K562 (cell line): ENCODE data around the gene ZDHHC24. TPM values are rescaled to one million over a fixed set of nuclear protein-coding genes. Genes with fewer than 3 reads are reported as not detected.

Source experiments
- BDP1 ChIP-seq: IDR thresholded peaks from 3 replicates; pipeline ENCODE4 v1.6.1; 2011; ENCODE audit not compliant: insufficient read length, insufficient read depth
- CEBPG ChIP-seq, 3 experiments: fragments of 200-800 bp in 1 of 3; sonication (Bioruptor generic) in 1 of 3; sonication (generic) in 1 of 3; formaldehyde crosslinking in 1 of 3; IDR thresholded peaks in 2 of 3; conservative IDR thresholded peaks in 1 of 3; 2 replicates each; pipeline versions ENCODE4 v1.6.1 to v1.8.0; 2016 to 2022; ENCODE audit warnings: missing compliant biosample characterization in 2 of 3, missing genetic modification characterization in 2 of 3, mild to moderate bottlenecking in 1 of 3, missing genetic modification reagents in 1 of 3
- CTBP1 ChIP-seq: fragments of 450-650 bp; IDR thresholded peaks from 2 replicates; pipeline ENCODE4 v1.6.1; 2016; ENCODE audit warnings: borderline replicate concordance
- CTCF ChIP-seq, 3 experiments: IDR thresholded peaks in 2 of 3; conservative IDR thresholded peaks in 1 of 3; 2 replicates each; pipeline ENCODE4 v1.5.1; 2011 to 2012; ENCODE audit warnings: low read length in 3 of 3, mild to moderate bottlenecking in 3 of 3, control low read depth in 2 of 3, improper control_type of control experiment in 1 of 3, inconsistent platforms in 1 of 3, low read depth in 1 of 3, mixed read lengths in 1 of 3, moderate library complexity in 1 of 3; ENCODE audit not compliant: insufficient read depth in 2 of 3
- ELK1 ChIP-seq: sonication (generic); formaldehyde crosslinking; IDR thresholded peaks from 2 replicates; pipeline ENCODE4 v1.8.1; 2022; ENCODE audit warnings: missing genetic modification reagents
- FOS ChIP-seq: IDR thresholded peaks from 3 replicates; pipeline ENCODE4 v1.6.1; 2011; ENCODE audit not compliant: insufficient read length; ENCODE audit errors: extremely low read depth
- FOXP1 ChIP-seq: sonication (generic); formaldehyde crosslinking; IDR thresholded peaks from 2 replicates; pipeline ENCODE4 v1.8.0; 2022; ENCODE audit warnings: mild to moderate bottlenecking, missing genetic modification reagents
- GATAD2A ChIP-seq: fragments of 450-650 bp; IDR thresholded peaks from 2 replicates; pipeline ENCODE4 v1.6.1; 2017
- MCM3 ChIP-seq: fragments of 450-650 bp; IDR thresholded peaks from 2 replicates; pipeline ENCODE4 v1.6.1; 2016
- MEF2A ChIP-seq: IDR thresholded peaks from 2 replicates; pipeline ENCODE4 v1.6.1; 2011; ENCODE audit warnings: low read depth, mild to moderate bottlenecking, low read length, moderate library complexity; ENCODE audit not compliant: control insufficient read depth
- POLR2G ChIP-seq: fragments of 200-400 bp; formaldehyde crosslinking; IDR thresholded peaks from 2 replicates; pipeline ENCODE4 v1.6.1; 2017; ENCODE audit warnings: low read depth, mild to moderate bottlenecking, antibody characterized with exemption, low read length, moderate library complexity
- RAD21 ChIP-seq, 2 experiments: fragments of 250-450 bp in 1 of 2; fragments of 450-650 bp in 1 of 2; sonication (Bioruptor Pico) in 1 of 2; formaldehyde crosslinking in 1 of 2; IDR thresholded peaks in 1 of 2; conservative IDR thresholded peaks in 1 of 2; 2 replicates each; pipeline versions ENCODE4 v1.4.0 to v1.8.0; 2020 to 2022; ENCODE audit warnings: mild to moderate bottlenecking in 2 of 2, moderate library complexity in 1 of 2
- RBM15 ChIP-seq: fragments of 200-400 bp; formaldehyde crosslinking; IDR thresholded peaks from 2 replicates; pipeline ENCODE4 v1.6.1; 2018; ENCODE audit warnings: mild to moderate bottlenecking, low read length, moderate library complexity; ENCODE audit not compliant: insufficient read depth
- THAP12 ChIP-seq: fragments of 250-450 bp; sonication (Bioruptor Pico); IDR thresholded peaks from 2 replicates; pipeline ENCODE4 v1.9.0; 2021; ENCODE audit warnings: mild to moderate bottlenecking, inconsistent platforms
- ZNF280A ChIP-seq: fragments of 450-650 bp; IDR thresholded peaks from 2 replicates; pipeline ENCODE4 v1.6.1; 2018; ENCODE audit warnings: mild to moderate bottlenecking, low read depth; ENCODE audit not compliant: partially characterized antibody
- ZNF696 ChIP-seq: fragments of 250-450 bp; sonication (Bioruptor Pico); conservative IDR thresholded peaks from 2 replicates; pipeline ENCODE4 v1.4.0; 2020; ENCODE audit warnings: mild to moderate bottlenecking, moderate library complexity
- ZNF740 ChIP-seq, 3 experiments: fragments of 200-800 bp in 1 of 3; sonication (Bioruptor generic) in 1 of 3; sonication (generic) in 1 of 3; formaldehyde crosslinking in 1 of 3; IDR thresholded peaks; 2 replicates each; pipeline versions ENCODE4 v1.6.1 to v1.8.0; 2016 to 2022; ENCODE audit warnings: mild to moderate bottlenecking in 2 of 3, missing compliant biosample characterization in 2 of 3, missing genetic modification characterization in 2 of 3, missing genetic modification reagents in 1 of 3
- polyA plus RNA-seq, 8 experiments: library from polyadenylated mRNA; depleted of rRNA in 4 of 8; stranded (reverse) in 5 of 8; unstranded in 3 of 8; fragments of >200 nt; fragmentation: Nextera tagmentation in 2 of 8; fragmentation: Illumina TruSeq in 1 of 8; extraction: Ambion mirVana in 2 of 8; extraction: Trizol in 1 of 8; gene quantifications; 2 replicates each; pipeline versions ENCODE4 v1.2.1 to v1.2.3, GENCODE V29; 2011 to 2014; ENCODE audit warnings: inconsistent platforms in 1 of 8, missing spikeins in 1 of 8
- total RNA-seq, 7 experiments: library from RNA; depleted of rRNA in 6 of 7; stranded (reverse); fragments of >200 nt in 6 of 7; fragmentation: Illumina TruSeq in 2 of 7; extraction: Trizol in 2 of 7; gene quantifications; 2 replicates each; pipeline versions ENCODE4 v1.2.1 to v1.2.3, GENCODE V29; 2011 to 2021; ENCODE audit warnings: low replicate concordance in 1 of 7

Gene ZDHHC24
- total and polyA plus RNA-seq, 9 of the 15 experiments (the other 6 are each of a cell fraction or from before 2014, with no cell fraction given): 0.45 to 11.2 (median 2.7) TPM

- TF ChIP-seq CTCF (IDR thresholded peaks at IDR 0.05 in 2 of 3, conservative IDR thresholded peaks at IDR 0.05 in 1 of 3; ENCODE audit: insufficient read depth in 2 of 3, low read depth in 1 of 3, low read length in 3 of 3) (no peak), CEBPG (CRISPR knock-in tag; IDR thresholded peaks at IDR 0.05) (peak; percentile 66; the same call in 1 of the 2 replicates), CEBPG (tag; conservative IDR thresholded peaks at IDR 0.05 in 1 of 2, IDR thresholded peaks at IDR 0.05 in 1 of 2) (peak; percentile 61 to 70), ZNF696 (CRISPR knock-in tag) (no peak), CTBP1 (no peak), BDP1 (no peak), RBM15 (no peak), FOS (no peak), GATAD2A (no peak), THAP12 (CRISPR knock-in tag) (no peak), FOXP1 (CRISPR knock-in tag) (peak; percentile 92; the same call in 1 of the 2 replicates), MCM3 (no peak), POLR2G (peak; percentile 59), MEF2A (no peak), ELK1 (CRISPR knock-in tag) (no peak), ZNF280A (no peak), RAD21 (CRISPR knock-in tag; conservative IDR thresholded peaks at IDR 0.05 in 1 of 2, IDR thresholded peaks at IDR 0.05 in 1 of 2) (no peak), ZNF740 (CRISPR knock-in tag; IDR thresholded peaks at IDR 0.05) (0 out of 2 replicates have a peak, but pooled peaks have one; percentile 22), ZNF740 (tag; IDR thresholded peaks at IDR 0.05) (no peak)
These were observed 13.5 kb upstream of the ZDHHC24 start (continued) for GRCh38 chr11:66559142-66559865.
